Measurements from ENCODE around the gene HIGD2A. TPM values are rescaled to one million over a fixed set of nuclear protein-coding genes. Genes with fewer than 3 reads are reported as not detected.

HIGD2A gene
- total and polyA plus RNA-seq, 10 of the 15 experiments (the other 5 are each of a cell fraction or from before 2014, with no cell fraction given): 152 to 348 (median 194) TPM

GRCh38 chr5:176388444-176389134 is at the start of gene HIGD2A, which contains the start of gene NOP16 (continued):
- peak; percentile 63 for TF ChIP-seq RELA (IDR thresholded peaks at IDR 0.05; ENCODE audit: borderline replicate concordance, partially characterized antibody)
- TF ChIP-seq CBFB (IDR thresholded peaks at IDR 0.05; ENCODE audit: low read depth): peak; percentile 89
- peak; percentile 58 for TF ChIP-seq KLF5 (IDR thresholded peaks at IDR 0.05; ENCODE audit: partially characterized antibody)
- no peak for TF ChIP-seq IRF4 (IDR thresholded peaks at IDR 0.05; ENCODE audit: low read depth, low read length)
- TF ChIP-seq MTA2 (IDR thresholded peaks at IDR 0.05; ENCODE audit: low read depth): peak; percentile 67; the same call in 1 of the 2 replicates
- peak; percentile 29 for TF ChIP-seq MEF2B (IDR thresholded peaks at IDR 0.05; ENCODE audit: partially characterized antibody, poor library complexity, severe bottlenecking)
- peak; percentile 73 for TF ChIP-seq SMAD1 (IDR thresholded peaks at IDR 0.05; ENCODE audit: low read depth, partially characterized antibody)
- TF ChIP-seq RFX5 (IDR thresholded peaks at IDR 0.05; ENCODE audit: low read depth, low read length): no peak
- peak; percentile 97 for TF ChIP-seq MAX (IDR thresholded peaks at IDR 0.05; ENCODE audit: low read depth, low read length)
- peak; percentile 77 for TF ChIP-seq BRCA1 (IDR thresholded peaks at IDR 0.05; ENCODE audit: low read depth, low read length)
- 0 out of 2 replicates have a peak, but pooled peaks have one; percentile 64 for TF ChIP-seq CBX5 (IDR thresholded peaks at IDR 0.05; ENCODE audit: low read depth)
- TF ChIP-seq NR2F1 (conservative IDR thresholded peaks at IDR 0.05): peak; percentile 88; the same call in 1 of the 2 replicates

GRCh38 chr5:176339304-176339703 is 49.2 kb upstream of the HIGD2A start:
- ATAC-seq: no peak
- in situ Hi-C loops (cut with MboI): no loop called here
- RAD21 ChIA-PET (ENCODE audit: unreplicated experiment): no interaction called here
- Histone ChIP-seq H3K9ac (ENCODE audit: control insufficient read depth, insufficient read depth, low read length) (no peak overlapping the region), H3K4me3 (no peak overlapping the region), H3K4me1 (ENCODE audit: control insufficient read depth, insufficient read depth, low read length) (no peaks in the 10 kb centered on the region), H3K27me3 (replicated peaks in 1 of 2; ENCODE audit: control insufficient read depth in 2 of 2, insufficient read depth in 2 of 2, low read length in 1 of 2) (no peaks in the 10 kb centered on the region), H2AFZ (ENCODE audit: control insufficient read depth, low read depth, low read length) (no peak overlapping the region), H3K27ac (ENCODE audit: control insufficient read depth, insufficient read depth) (no peak overlapping the region), H4K20me1 (ENCODE audit: control insufficient read depth, insufficient read depth) (no peaks in the 10 kb centered on the region), H3K4me2 (ENCODE audit: control insufficient read depth, insufficient read depth) (no peak overlapping the region), H3K36me3 (ENCODE audit: control insufficient read depth in 2 of 2, insufficient read depth in 2 of 2, low read length in 1 of 2) (no peaks in the 10 kb centered on the region), H3K79me2 (ENCODE audit: control insufficient read depth, insufficient read depth, low read length) (no peaks in the 10 kb centered on the region), H3K9me3 (replicated peaks; ENCODE audit: control insufficient read depth, insufficient read depth, low read length) (no peaks in the 10 kb centered on the region; the same call in 2 of the 3 replicates)
- no TSS peak for BruUV-seq (replicated peaks)
- WGBS (ENCODE audit: insufficient coverage, insufficient replicate concordance, low lambda C conversion rate, missing lambda C conversion rate): 96% methylated on average over 5 of the region's 5 CpGs
- no peak for DNase-seq (ENCODE audit: low read depth, low spot score)
- POLR2A ChIA-PET: no interaction called here
- no peak for FAIRE-seq
- intact Hi-C loops (cut with micrococcal nuclease; ENCODE audit: unreplicated experiment): no loop called here
- SMC1A ChIA-PET (ENCODE audit: uncharacterized antibody, unreplicated experiment): no interaction called here
- CTCF ChIA-PET: interaction anchor here (1.3 kb wide), 2 partner anchors 10 to 13 kb away, joined by 3 to 4 read pairs; no protein-coding TSS in a partner anchor
- TF ChIP-seq GATAD2B (conservative IDR thresholded peaks at IDR 0.05; ENCODE audit: low read depth) (no peak), ATF7 (IDR thresholded peaks at IDR 0.05; ENCODE audit: low read depth) (no peak), SMARCA5 (IDR thresholded peaks at IDR 0.05) (no peak), LARP7 (IDR thresholded peaks at IDR 0.05) (no peak), ATF2 (IDR thresholded peaks at IDR 0.05; ENCODE audit: low read length) (no peak), PML (IDR thresholded peaks at IDR 0.05; ENCODE audit: low read length) (no peak)
- TF ChIP-seq, protein P1, sequence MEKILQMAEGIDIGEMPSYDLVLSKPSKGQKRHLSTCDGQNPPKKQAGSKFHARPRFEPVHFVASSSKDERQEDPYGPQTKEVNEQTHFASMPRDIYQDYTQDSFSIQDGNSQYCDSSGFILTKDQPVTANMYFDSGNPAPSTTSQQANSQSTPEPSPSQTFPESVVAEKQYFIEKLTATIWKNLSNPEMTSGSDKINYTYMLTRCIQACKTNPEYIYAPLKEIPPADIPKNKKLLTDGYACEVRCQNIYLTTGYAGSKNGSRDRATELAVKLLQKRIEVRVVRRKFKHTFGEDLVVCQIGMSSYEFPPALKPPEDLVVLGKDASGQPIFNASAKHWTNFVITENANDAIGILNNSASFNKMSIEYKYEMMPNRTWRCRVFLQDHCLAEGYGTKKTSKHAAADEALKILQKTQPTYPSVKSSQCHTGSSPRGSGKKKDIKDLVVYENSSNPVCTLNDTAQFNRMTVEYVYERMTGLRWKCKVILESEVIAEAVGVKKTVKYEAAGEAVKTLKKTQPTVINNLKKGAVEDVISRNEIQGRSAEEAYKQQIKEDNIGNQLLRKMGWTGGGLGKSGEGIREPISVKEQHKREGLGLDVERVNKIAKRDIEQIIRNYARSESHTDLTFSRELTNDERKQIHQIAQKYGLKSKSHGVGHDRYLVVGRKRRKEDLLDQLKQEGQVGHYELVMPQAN (conservative IDR thresholded peaks at IDR 0.05): no peak
- TF ChIP-seq, protein P2, sequence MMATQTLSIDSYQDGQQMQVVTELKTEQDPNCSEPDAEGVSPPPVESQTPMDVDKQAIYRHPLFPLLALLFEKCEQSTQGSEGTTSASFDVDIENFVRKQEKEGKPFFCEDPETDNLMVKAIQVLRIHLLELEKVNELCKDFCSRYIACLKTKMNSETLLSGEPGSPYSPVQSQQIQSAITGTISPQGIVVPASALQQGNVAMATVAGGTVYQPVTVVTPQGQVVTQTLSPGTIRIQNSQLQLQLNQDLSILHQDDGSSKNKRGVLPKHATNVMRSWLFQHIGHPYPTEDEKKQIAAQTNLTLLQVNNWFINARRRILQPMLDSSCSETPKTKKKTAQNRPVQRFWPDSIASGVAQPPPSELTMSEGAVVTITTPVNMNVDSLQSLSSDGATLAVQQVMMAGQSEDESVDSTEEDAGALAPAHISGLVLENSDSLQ (IDR thresholded peaks at IDR 0.05): no peak
